Left lung (tissue), 10 donors: ENCODE measurements around the gene MMAA. TPM values are rescaled to one million over a fixed set of nuclear protein-coding genes. Genes with fewer than 3 reads are reported as not detected.
"Not testable (repeated sequence)": the region's sequence is repeated elsewhere in the genome, so short reads cannot be mapped to it uniquely, and the experiment has no call there.

Experiments
- ATAC-seq: fragments of 200-7000 bp; cut with Tn5 transposase; one replicate; pipeline ENCODE4 v1.9.1; 2020; ENCODE audit warnings: moderate library complexity
- DNase-seq, 4 donors: peaks; one replicate each; pipeline ENCODE4 v3.0.0-alpha.2; 2013 to 2020
- H3K27ac ChIP-seq, 2 donors: fragments of 200-600 bp; sonication (generic) in 1 of 2; one replicate each; pipeline versions ENCODE4 v1.5.0 to v1.8.0; 2020 to 2021
- H3K27me3 ChIP-seq, 2 donors: fragments of 200-600 bp; sonication (generic) in 1 of 2; one replicate each; pipeline versions ENCODE4 v1.5.0 to v1.8.0; 2020 to 2021
- H3K36me3 ChIP-seq, 2 donors: fragments of 200-600 bp; sonication (generic) in 1 of 2; one replicate each; pipeline versions ENCODE4 v1.5.0 to v1.8.0; 2020 to 2021
- H3K4me1 ChIP-seq, 2 donors: fragments of 200-600 bp; one replicate each; pipeline ENCODE4 v1.8.0; 2021
- H3K4me3 ChIP-seq, 2 donors: fragments of 200-600 bp; sonication (generic) in 1 of 2; one replicate each; pipeline versions ENCODE4 v1.5.0 to v1.8.0; 2020 to 2021; ENCODE audit warnings: mild to moderate bottlenecking in 1 of 2
- H3K9me3 ChIP-seq, 2 donors: fragments of 200-600 bp; sonication (generic) in 1 of 2; one replicate each; pipeline versions ENCODE4 v1.5.0 to v1.8.0; 2020 to 2021
- intact Hi-C, 2 donors: fragments of 100-400 bp; cut with DNase I; formaldehyde crosslinking; loops; one replicate each; pipeline versions ENCODE4 v1.11.2 to v1.14.2; 2022
- polyA plus RNA-seq, 6 donors: library from polyadenylated mRNA; unstranded; fragments of 120-200 nt; gene quantifications; one replicate each; pipeline ENCODE4 v1.2.1, GENCODE V29; 2013; ENCODE audit not compliant: insufficient read length in 6 of 6
- total RNA-seq, 2 donors: library from RNA; stranded (reverse); fragmentation: NEBNext Ultra II Directional; extraction: Animal tissue kit (Norgen Biotek cat#: 25700); gene quantifications; one replicate each; pipeline ENCODE4 v1.2.1, GENCODE V29; 2021
- TF ChIP-seq, protein P1 (sequence below), 2 donors: fragments of 200-600 bp; sonication (generic) in 1 of 2; IDR thresholded peaks; one replicate each; pipeline versions ENCODE4 v1.5.0 to v1.8.0; 2021; ENCODE audit warnings: antibody characterized with exemption in 2 of 2
- donor health status: DM: no; HTN: yes; CAD: no.
- donor health status: DM: no; HTN: no; CAD: no.

Gene MMAA
- total and polyA plus RNA-seq, 8 donors: 6.5 to 10.3 (median 8.1) TPM

- intact Hi-C loops: no loop called here
- TF ChIP-seq, protein P1, sequence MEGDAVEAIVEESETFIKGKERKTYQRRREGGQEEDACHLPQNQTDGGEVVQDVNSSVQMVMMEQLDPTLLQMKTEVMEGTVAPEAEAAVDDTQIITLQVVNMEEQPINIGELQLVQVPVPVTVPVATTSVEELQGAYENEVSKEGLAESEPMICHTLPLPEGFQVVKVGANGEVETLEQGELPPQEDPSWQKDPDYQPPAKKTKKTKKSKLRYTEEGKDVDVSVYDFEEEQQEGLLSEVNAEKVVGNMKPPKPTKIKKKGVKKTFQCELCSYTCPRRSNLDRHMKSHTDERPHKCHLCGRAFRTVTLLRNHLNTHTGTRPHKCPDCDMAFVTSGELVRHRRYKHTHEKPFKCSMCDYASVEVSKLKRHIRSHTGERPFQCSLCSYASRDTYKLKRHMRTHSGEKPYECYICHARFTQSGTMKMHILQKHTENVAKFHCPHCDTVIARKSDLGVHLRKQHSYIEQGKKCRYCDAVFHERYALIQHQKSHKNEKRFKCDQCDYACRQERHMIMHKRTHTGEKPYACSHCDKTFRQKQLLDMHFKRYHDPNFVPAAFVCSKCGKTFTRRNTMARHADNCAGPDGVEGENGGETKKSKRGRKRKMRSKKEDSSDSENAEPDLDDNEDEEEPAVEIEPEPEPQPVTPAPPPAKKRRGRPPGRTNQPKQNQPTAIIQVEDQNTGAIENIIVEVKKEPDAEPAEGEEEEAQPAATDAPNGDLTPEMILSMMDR (IDR thresholded peaks at IDR 0.05): no peak
- H3K27me3 ChIP-seq: no peaks in the 10 kb centered on the region
These were observed 67.8 kb downstream of the MMAA start for GRCh38 chr4:145686991-145687390.

GRCh38 chr4:145690610-145691009 lies 71.4 kb downstream of the MMAA start:
- DNase-seq: no peak
- no peak for ATAC-seq
- H3K27me3 ChIP-seq: no peaks in the 10 kb centered on the region
- peaks cover 0 to 2% of the 10 kb centered on the region in 2 donors for H3K9me3 ChIP-seq
- no peak overlapping the region for H3K4me3 ChIP-seq
- H3K36me3 ChIP-seq: no peaks in the 10 kb centered on the region
- intact Hi-C loops: no loop called here
- no peak overlapping the region for H3K27ac ChIP-seq
- TF ChIP-seq, protein P1 (IDR thresholded peaks at IDR 0.05): no peak
- no peaks in the 10 kb centered on the region for H3K4me1 ChIP-seq

More at GRCh38 chr4:145686991-145687390, 67.8 kb downstream of the MMAA start:
- ATAC-seq: no peak
- H3K27ac ChIP-seq: no peak overlapping the region
- no peak for DNase-seq
- no peaks in the 10 kb centered on the region for H3K9me3 ChIP-seq
- no peak overlapping the region for H3K4me3 ChIP-seq
- H3K36me3 ChIP-seq: no peaks in the 10 kb centered on the region
- no peaks in the 10 kb centered on the region for H3K4me1 ChIP-seq

- H3K4me1 ChIP-seq, H3K4me3 ChIP-seq, intact Hi-C loops, H3K36me3 ChIP-seq, DNase-seq, H3K9me3 ChIP-seq, H3K27me3 ChIP-seq, ATAC-seq, H3K27ac ChIP-seq: not testable (repeated sequence)
These were observed 72.2 kb downstream of the MMAA start for GRCh38 chr4:145691416-145691815.

- no peak for DNase-seq
- Histone ChIP-seq H3K27ac (no peak overlapping the region), H3K27me3 (no peaks in the 10 kb centered on the region), H3K36me3 (no peaks in the 10 kb centered on the region), H3K4me3 (no peak overlapping the region), H3K4me1 (no peaks in the 10 kb centered on the region), H3K9me3 (peaks cover 0 to 2% of the 10 kb centered on the region in 2 donors)
- TF ChIP-seq, protein P1 (IDR thresholded peaks at IDR 0.05): no peak
- ATAC-seq: no peak
- intact Hi-C loops: no loop called here
These were observed 75.7 kb downstream of the MMAA start for GRCh38 chr4:145694929-145695328.

DNA sequence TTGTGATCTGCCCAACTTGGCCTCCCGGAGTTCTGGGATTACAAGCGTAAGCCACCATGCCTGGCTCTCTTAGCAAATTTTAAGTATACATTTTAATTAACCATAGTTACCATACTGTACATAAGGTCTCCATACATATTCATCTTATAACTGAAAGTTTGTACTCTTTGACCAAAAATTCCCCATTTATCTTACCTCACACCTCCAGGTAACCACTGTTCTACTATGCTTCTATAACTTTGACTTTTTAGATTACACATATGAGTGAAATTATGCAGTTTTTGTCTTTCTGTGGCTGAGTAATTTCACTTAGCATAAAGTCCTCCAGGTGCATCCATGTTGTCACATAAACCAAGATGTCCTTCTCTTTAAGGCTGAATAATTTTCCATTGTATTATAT lies 78.1 kb downstream of the MMAA start:
- TF ChIP-seq, protein P1 (IDR thresholded peaks at IDR 0.05): no peak
- intact Hi-C loops: no loop called here
- Histone ChIP-seq H3K9me3 (peaks cover 0 to 2% of the 10 kb centered on the region in 2 donors), H3K27ac (no peak overlapping the region), H3K4me3 (no peak overlapping the region), H3K27me3 (no peaks in the 10 kb centered on the region), H3K4me1 (no peaks in the 10 kb centered on the region), H3K36me3 (no peaks in the 10 kb centered on the region)
- no peak for DNase-seq
- no peak for ATAC-seq

DNA sequence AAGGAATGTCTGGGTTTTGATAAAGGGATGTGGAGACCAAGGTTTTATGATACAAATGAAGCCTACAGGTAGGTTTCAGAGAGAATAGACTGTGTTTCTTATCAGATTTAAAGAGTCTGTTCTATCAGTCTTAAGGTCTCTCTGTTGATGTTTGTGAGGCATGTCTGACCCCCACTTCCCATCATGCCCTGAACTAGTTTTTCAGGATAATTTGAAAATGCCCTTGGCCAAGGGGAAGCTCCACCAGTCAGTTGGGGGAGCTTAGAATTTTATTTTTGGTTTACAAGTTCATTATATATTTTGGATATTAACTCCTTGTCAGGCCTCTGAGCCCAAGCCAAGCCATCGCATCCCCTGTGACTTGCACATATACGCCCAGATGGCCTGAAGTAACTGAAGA lies 79.3 kb downstream of the MMAA start:
- ATAC-seq (no peak), DNase-seq (no peak)
- peaks cover 0 to 2% of the 10 kb centered on the region in 2 donors for H3K9me3 ChIP-seq
- H3K4me3 ChIP-seq: no peak overlapping the region
- intact Hi-C loops: no loop called here
- no peaks in the 10 kb centered on the region for H3K36me3 ChIP-seq
- H3K27me3 ChIP-seq: no peaks in the 10 kb centered on the region
- TF ChIP-seq, protein P1 (IDR thresholded peaks at IDR 0.05): no peak
- H3K27ac ChIP-seq: no peak overlapping the region
- H3K4me1 ChIP-seq: no peaks in the 10 kb centered on the region
